ENCODE measurements around the gene NANOGP8.

GRCh38 chr15:35129361-35129760 is 44.3 kb upstream of the NANOGP8 start:
- TF ChIP-seq EZH2 (IDR thresholded peaks at IDR 0.05; ENCODE audit: borderline replicate concordance, low read depth, low read length, severe bottlenecking): no peak
- TF ChIP-seq CTCF (IDR thresholded peaks at IDR 0.05; ENCODE audit: borderline replicate concordance, extremely low read depth, low read length, poor library complexity, severe bottlenecking): no peak
